Activated CD4-positive, alpha-beta memory T cell treated with anti-CD3 and anti-CD28 coated beads for 36 hours (primary cell): ENCODE measurements around the gene ABHD4. TPM values are rescaled to one million over a fixed set of nuclear protein-coding genes. Genes with fewer than 3 reads are reported as not detected.
"Not testable (repeated sequence)": the region's sequence is repeated elsewhere in the genome, so short reads cannot be mapped to it uniquely, and the experiment has no call there.

Experiments used
- CTCF ChIA-PET: fragments of 350-600 bp; sonication (Branson Sonifier 250); formaldehyde crosslinking; loops from one replicate; lab custom pipeline; 2021; ENCODE audit warnings: antibody characterized with exemption, inconsistent platforms; lab: Charles Lee
- POLR2A ChIA-PET: fragments of 350-600 bp; sonication (Branson Sonifier 250); formaldehyde crosslinking; loops from one replicate; lab custom pipeline; 2021; ENCODE audit warnings: antibody characterized with exemption; lab: Charles Lee
- DNase-seq: peaks from one replicate; pipeline ENCODE4 v3.0.0-alpha.2; 2020
- H3K27ac Mint-ChIP-seq: one replicate; pipeline ENCODE4 v1.8.0; 2021; ENCODE audit warnings: mixed read lengths
- H3K27me3 Mint-ChIP-seq: one replicate; pipeline ENCODE4 v1.8.0; 2021; ENCODE audit warnings: mixed read lengths
- H3K36me3 Mint-ChIP-seq: one replicate; pipeline ENCODE4 v1.8.0; 2021; ENCODE audit warnings: mixed read lengths
- H3K4me1 Mint-ChIP-seq: one replicate; pipeline ENCODE4 v1.8.0; 2021; ENCODE audit warnings: low read depth, mixed read lengths
- H3K4me3 Mint-ChIP-seq: one replicate; pipeline ENCODE4 v1.8.0; 2021; ENCODE audit warnings: mild to moderate bottlenecking, mixed read lengths
- H3K9me3 Mint-ChIP-seq: one replicate; pipeline ENCODE4 v1.8.0; 2021; ENCODE audit warnings: mixed read lengths
- intact Hi-C: fragments of 100-400 bp; cut with micrococcal nuclease; formaldehyde crosslinking; loops from one replicate; pipeline ENCODE4 v1.15.1; 2023
- total RNA-seq, 2 experiments: library from RNA; stranded (reverse); gene quantifications; one replicate each; pipeline ENCODE4 v1.2.3, GENCODE V29; 2021

Gene ABHD4
- total RNA-seq, 2 experiments from 2014 or later: 10.0 to 13.6 TPM

DNA sequence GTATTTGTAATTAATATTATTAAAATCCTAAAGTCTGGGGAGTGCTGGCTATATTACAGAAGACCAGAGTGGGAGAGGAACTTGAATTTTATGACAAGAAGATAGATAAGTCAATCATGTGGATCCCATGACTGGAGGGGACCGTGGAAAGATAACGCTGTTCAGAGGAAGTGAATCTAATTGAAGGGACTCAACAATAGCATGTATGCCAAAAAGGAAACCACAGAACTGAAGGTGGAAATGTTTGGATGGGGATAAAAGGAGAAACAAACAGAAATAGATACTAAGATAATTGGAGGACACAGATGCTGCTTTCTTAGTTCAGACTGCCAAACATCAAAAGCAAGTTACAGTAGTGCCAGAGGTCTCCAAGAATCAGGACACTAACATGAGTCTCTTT lies 24.9 kb downstream of the ABHD4 start:
- no peak overlapping the region for H3K27ac Mint-ChIP-seq
- CTCF ChIA-PET: no interaction called here
- intact Hi-C loops: no loop called here

DNA sequence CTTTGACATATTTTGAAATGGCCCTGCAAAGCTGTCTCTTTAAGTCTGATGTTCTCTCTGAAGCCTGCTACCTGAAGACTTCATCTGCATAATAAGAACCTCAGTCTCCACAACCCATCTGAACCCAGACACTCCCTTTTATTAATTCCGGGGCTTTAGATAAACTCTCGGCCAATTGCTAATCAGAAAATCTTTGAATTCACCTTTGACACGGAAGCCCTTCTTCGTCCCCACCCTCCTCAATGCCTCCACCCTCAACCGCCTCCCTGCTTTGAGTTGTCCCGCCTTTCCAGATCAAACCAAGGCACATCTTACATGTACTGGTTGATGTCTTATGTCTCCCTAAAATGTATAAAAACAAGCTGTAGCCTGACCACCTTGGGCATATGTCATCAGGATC lies 28.5 kb downstream of the ABHD4 start:
- Mint-ChIP-seq H3K27me3 (peaks cover 9% of the 10 kb centered on the region), H3K27ac (no peak overlapping the region), H3K4me3 (no peak overlapping the region), H3K36me3 (no peaks in the 10 kb centered on the region), H3K9me3 (peaks cover 9% of the 10 kb centered on the region), H3K4me1 (peaks cover 2% of the 10 kb centered on the region)
- ChIA-PET CTCF (no interaction called here), POLR2A (no interaction called here)
- no peak for DNase-seq
- intact Hi-C loops: no loop called here

More for the DNA sequence above, 24.9 kb downstream of the ABHD4 start:
- H3K4me3 Mint-ChIP-seq: no peak overlapping the region
- no peaks in the 10 kb centered on the region for H3K36me3 Mint-ChIP-seq
- H3K4me1 Mint-ChIP-seq: peaks cover 2% of the 10 kb centered on the region
- POLR2A ChIA-PET: no interaction called here
- peaks cover 6% of the 10 kb centered on the region for H3K27me3 Mint-ChIP-seq
- no peaks in the 10 kb centered on the region for H3K9me3 Mint-ChIP-seq
- no peak for DNase-seq

- H3K27ac Mint-ChIP-seq: no peak overlapping the region
- no peak overlapping the region for H3K4me3 Mint-ChIP-seq
- peaks cover 9% of the 10 kb centered on the region for H3K9me3 Mint-ChIP-seq
- ChIA-PET POLR2A (no interaction called here), CTCF (no interaction called here)
- intact Hi-C loops: no loop called here
- DNase-seq: no peak
- no peaks in the 10 kb centered on the region for H3K36me3 Mint-ChIP-seq
- H3K4me1 Mint-ChIP-seq: peaks cover 2% of the 10 kb centered on the region
- H3K27me3 Mint-ChIP-seq: peaks cover 9% of the 10 kb centered on the region
Measured at GRCh38 chr14:22627506-22628263, 29.6 kb downstream of the ABHD4 start.

DNA sequence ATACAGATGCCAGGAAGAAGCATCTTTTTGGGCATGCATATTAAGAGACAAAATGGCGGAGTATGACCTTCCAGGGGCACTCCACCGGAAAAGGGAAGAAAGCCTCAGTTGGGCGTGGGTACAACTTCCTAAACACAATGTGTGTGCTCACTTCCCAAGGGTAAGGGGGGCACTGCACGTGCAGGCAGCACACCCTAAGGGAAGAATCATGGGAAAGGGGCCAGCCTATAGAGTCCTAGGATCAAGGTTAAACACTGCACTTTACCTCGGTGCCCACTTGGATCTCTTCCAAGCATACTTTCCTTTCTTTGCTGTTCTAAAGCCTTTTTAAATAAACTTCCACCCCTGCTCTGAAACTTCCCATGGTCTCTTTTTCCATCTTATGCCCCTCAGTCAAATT lies 31.3 kb downstream of the ABHD4 start:
- intact Hi-C loops: no loop called here
- Mint-ChIP-seq H3K27me3 (peaks cover 11% of the 10 kb centered on the region), H3K27ac (no peak overlapping the region), H3K9me3 (peaks cover 9% of the 10 kb centered on the region), H3K36me3 (no peaks in the 10 kb centered on the region), H3K4me3 (no peak overlapping the region), H3K4me1 (no peaks in the 10 kb centered on the region)
- DNase-seq: no peak
- POLR2A ChIA-PET: no interaction called here
- CTCF ChIA-PET: no interaction called here

- H3K27me3 Mint-ChIP-seq: peaks cover 11% of the 10 kb centered on the region
- intact Hi-C loops: no loop called here
- no peak overlapping the region for H3K4me3 Mint-ChIP-seq
- H3K4me1 Mint-ChIP-seq: no peaks in the 10 kb centered on the region
- peaks cover 9% of the 10 kb centered on the region for H3K9me3 Mint-ChIP-seq
- ChIA-PET POLR2A (no interaction called here), CTCF (no interaction called here)
- H3K36me3 Mint-ChIP-seq: no peaks in the 10 kb centered on the region
- no peak overlapping the region for H3K27ac Mint-ChIP-seq
- DNase-seq: no peak
Measured at GRCh38 chr14:22630066-22630465, 32.0 kb downstream of the ABHD4 start.

DNA sequence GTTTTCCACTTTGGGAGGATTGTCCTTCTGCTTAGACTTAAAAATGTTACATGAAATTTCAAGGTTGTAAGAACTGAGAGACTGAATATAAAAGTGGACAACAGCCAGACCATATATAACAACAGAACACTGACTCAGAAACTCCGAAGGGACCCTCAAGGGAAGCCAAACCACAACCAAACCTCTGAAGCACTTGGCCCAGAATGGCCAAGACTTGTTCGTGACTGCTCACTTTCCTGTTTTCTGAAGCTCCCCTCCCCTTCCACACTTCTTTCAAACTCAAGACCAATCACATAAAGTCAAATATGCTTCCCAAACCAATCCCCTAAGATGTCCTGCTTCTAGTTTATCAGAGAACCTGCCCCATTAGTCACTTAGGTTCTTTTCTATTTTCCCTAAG lies 32.4 kb downstream of the ABHD4 start:
- H3K36me3 Mint-ChIP-seq: no peaks in the 10 kb centered on the region
- no peak overlapping the region for H3K4me3 Mint-ChIP-seq
- H3K9me3 Mint-ChIP-seq: peaks cover 9% of the 10 kb centered on the region
- no peak for DNase-seq
- CTCF ChIA-PET: no interaction called here
- POLR2A ChIA-PET: no interaction called here
- peaks cover 11% of the 10 kb centered on the region for H3K27me3 Mint-ChIP-seq
- no peaks in the 10 kb centered on the region for H3K4me1 Mint-ChIP-seq
- intact Hi-C loops: no loop called here
- no peak overlapping the region for H3K27ac Mint-ChIP-seq

DNA sequence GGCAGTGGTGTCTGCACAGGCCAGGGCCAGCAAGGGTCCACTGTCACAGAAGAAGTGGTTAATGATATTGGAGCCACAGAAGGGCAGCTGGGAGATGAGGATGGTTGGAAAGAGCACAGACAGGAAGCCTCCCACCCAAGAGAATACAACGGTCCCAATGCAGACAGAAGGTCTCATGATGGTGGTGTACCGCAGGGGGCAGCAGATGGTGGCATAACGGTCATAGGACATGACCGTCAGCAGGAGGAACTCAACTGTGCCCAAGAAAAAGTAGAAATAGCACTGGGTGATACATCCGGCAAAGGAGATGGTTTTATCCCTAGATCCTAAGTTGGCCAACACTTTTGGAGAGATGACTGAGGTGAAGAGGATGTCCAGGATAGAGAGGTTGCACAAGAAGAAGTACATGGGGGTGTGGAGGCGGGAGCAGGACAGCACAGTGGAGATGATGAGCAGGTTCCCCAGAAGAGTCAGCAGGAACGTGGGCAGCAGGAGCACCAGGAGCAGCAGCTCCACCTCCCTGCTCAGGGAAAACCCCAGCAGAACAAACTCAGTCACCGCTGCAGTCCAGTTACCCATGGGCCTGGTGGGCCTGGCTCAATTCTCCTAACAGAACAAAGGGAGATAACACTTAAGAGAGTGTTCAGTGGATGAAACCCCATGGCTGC lies 36.3 kb downstream of the ABHD4 start:
- H3K27me3 Mint-ChIP-seq: peaks cover 7% of the 10 kb centered on the region
- no peak overlapping the region for H3K4me3 Mint-ChIP-seq
- no peaks in the 10 kb centered on the region for H3K4me1 Mint-ChIP-seq
- CTCF ChIA-PET: no interaction called here
- POLR2A ChIA-PET: no interaction called here
- H3K27ac Mint-ChIP-seq: no peak overlapping the region
- no peaks in the 10 kb centered on the region for H3K36me3 Mint-ChIP-seq
- intact Hi-C loops: no loop called here
- DNase-seq: no peak
- peaks cover 9% of the 10 kb centered on the region for H3K9me3 Mint-ChIP-seq

DNA sequence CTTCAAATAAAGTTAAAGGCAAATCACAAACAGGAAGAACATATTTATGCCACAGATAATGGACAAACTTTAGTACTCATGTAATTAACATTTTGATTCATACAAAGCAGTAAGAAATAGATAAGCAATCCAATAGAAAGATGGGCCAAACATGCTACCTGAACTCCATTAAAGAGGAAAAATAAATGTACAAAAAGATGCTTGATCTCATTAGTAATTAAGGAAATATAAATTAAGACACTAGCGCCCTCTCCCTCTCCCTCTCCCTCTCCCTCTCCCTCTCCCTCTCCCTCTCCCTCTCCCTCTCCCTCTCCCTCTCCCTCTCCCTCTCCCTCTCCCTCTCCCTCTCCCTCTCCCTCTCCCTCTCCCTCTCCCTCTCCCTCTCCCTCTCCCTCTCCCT lies 37.9 kb downstream of the ABHD4 start:
- H3K27ac Mint-ChIP-seq, intact Hi-C loops, H3K27me3 Mint-ChIP-seq, CTCF ChIA-PET, H3K4me1 Mint-ChIP-seq, DNase-seq, H3K4me3 Mint-ChIP-seq, POLR2A ChIA-PET, H3K9me3 Mint-ChIP-seq, H3K36me3 Mint-ChIP-seq: not testable (repeated sequence)

DNA sequence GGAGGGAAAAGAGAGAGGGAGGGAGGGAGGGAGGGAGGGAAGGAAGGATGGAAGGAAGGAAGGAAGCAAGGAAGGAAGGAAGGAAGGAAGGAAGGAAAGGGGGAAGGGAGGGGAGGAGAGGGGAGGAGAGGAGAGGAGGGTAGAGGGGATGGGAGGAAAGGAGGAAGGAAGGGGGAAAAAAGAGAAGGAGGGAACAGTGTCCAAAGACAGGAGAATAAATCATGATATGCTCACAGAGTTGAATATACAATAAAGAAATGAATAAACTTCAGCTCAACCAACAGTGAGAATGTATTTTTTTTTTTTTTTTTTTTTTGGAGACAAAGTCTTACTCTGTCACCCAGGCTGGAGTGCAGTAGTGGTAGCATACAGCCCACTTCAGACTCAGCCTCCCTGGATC lies 42.1 kb downstream of the ABHD4 start:
- no peaks in the 10 kb centered on the region for H3K27me3 Mint-ChIP-seq
- ChIA-PET POLR2A (no interaction called here), CTCF (interaction anchor here (1.0 kb wide), 1 partner anchor 70 kb away, joined by 3 read pairs; no protein-coding TSS in a partner anchor)
- H3K9me3 Mint-ChIP-seq: no peaks in the 10 kb centered on the region
- no peaks in the 10 kb centered on the region for H3K36me3 Mint-ChIP-seq
- DNase-seq: no peak
- intact Hi-C loops: no loop called here
- peaks cover 2% of the 10 kb centered on the region for H3K4me1 Mint-ChIP-seq
- no peak overlapping the region for H3K4me3 Mint-ChIP-seq
- no peak overlapping the region for H3K27ac Mint-ChIP-seq

DNA sequence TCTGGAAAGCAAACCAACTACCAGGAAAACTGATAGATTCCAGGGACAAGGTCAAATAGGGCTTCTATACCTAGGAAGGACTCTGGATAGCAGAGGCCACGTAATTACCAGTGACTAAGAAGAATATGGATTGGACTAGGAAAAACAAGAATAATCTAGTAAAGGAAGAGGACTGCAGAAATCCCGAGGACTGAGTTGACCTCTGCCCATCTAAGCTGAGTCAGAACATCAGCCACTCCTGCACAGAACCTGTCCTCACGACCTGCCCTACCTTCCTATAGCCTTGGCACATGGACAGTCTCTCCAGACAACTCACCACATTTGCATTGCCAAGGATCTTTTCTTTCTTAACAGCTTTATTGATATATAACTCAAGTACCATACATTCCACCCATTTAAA lies 43.7 kb downstream of the ABHD4 start:
- H3K27me3 Mint-ChIP-seq: no peaks in the 10 kb centered on the region
- H3K4me3 Mint-ChIP-seq: no peak overlapping the region
- POLR2A ChIA-PET: no interaction called here

DNA sequence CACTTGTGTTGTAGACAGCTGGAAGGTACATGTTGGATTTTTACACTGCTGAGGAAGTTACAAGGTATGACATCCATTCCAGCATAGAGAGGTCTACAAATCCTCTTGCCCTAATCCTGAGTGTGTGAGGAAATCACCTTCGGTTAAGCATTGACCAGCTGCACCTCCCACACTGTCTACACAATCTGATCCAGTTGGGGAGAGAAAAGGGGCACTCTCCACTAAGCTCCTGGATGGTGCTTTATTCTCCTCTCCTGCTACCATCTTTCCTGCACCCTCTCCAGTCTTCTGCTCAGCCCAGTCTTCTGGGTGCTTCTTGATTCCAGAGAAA lies 46.2 kb downstream of the ABHD4 start, which contains the start of gene OR6J1:
Gene OR6J1, minus strand, starts transcription at position 48 of the 331 bp plus-strand sequence. CDS start 9,541 bp downstream, outside the sequence.
- intact Hi-C loops: loop anchor here (2.0 kb wide), 1 partner anchor 73 kb away; no protein-coding TSS in a partner anchor
- POLR2A ChIA-PET: no interaction called here

More for the DNA sequence above, 43.7 kb downstream of the ABHD4 start:
- Mint-ChIP-seq H3K4me1 (peaks cover 5% of the 10 kb centered on the region), H3K9me3 (no peaks in the 10 kb centered on the region), H3K36me3 (no peaks in the 10 kb centered on the region), H3K27ac (no peak overlapping the region)
- CTCF ChIA-PET: interaction anchor here (0.7 to 1.4 kb wide), 3 partner anchors 11 to 71 kb away, joined by 3 to 7 read pairs (median 3); no protein-coding TSS in a partner anchor
- no peak for DNase-seq
- intact Hi-C loops: no loop called here

DNA sequence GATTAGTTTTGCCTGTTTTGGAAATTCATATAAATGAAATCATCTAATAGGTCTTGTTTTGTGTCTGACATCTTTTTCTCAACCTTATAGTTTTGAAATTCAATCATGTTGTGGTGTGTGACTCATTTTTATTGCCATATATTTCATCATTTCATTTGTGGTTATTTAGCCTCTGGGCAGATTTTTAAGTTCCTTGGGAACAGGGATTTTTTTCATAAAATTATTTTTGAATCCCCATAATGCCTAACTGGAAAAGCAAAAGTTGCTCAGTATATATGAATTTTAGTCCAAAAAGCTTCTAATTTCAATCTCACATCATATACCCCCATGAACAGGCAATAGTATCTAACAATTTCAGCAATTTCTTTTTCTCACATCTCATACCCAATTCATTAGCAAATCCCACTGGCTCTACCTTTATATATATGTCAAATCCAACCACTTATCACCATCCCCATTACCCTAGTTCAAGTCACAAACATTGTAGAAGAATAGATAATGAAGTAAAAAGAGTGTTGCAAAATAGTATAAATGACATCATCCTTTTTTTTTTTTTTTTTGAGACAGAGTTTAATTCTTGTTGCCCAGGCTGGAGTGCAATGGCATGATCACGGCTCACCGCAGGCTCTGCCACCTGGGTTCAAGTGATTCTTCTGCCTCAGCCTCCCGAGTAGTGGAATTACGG lies 48.6 kb downstream of the ABHD4 start:
- no peak overlapping the region for H3K27ac Mint-ChIP-seq
- H3K4me1 Mint-ChIP-seq: peaks cover 5% of the 10 kb centered on the region
- no peaks in the 10 kb centered on the region for H3K36me3 Mint-ChIP-seq
- no peaks in the 10 kb centered on the region for H3K27me3 Mint-ChIP-seq
- POLR2A ChIA-PET: no interaction called here
- no peak for DNase-seq
- no peaks in the 10 kb centered on the region for H3K9me3 Mint-ChIP-seq
- intact Hi-C loops: loop anchor here (5.0 kb wide), 1 partner anchor 121 kb away; the partner anchor contains the start of gene OXA1L
- H3K4me3 Mint-ChIP-seq: no peak overlapping the region
- CTCF ChIA-PET: interaction anchor here (1.0 kb wide), 1 partner anchor 206 kb away, joined by 3 read pairs; no protein-coding TSS in a partner anchor

More for the DNA sequence above, 46.2 kb downstream of the ABHD4 start, which contains the start of gene OR6J1:
- Mint-ChIP-seq H3K27me3 (no peaks in the 10 kb centered on the region), H3K4me3 (no peak within 1 kb of the TSS), H3K27ac (no peak within 1 kb of the TSS), H3K9me3 (no peaks in the 10 kb centered on the region), H3K4me1 (peaks cover 5% of the 10 kb centered on the region), H3K36me3 (no peaks in the 10 kb centered on the region)
- CTCF ChIA-PET: interaction anchor here (1.0 to 1.2 kb wide), 4 partner anchors 9 to 84 kb away, joined by 3 to 7 read pairs (median 5); partner anchors contain the start of gene ABHD4
- no peak for DNase-seq
